Chondrocyte (in vitro differentiated cells): ENCODE results near the gene RASSF3. TPM values are rescaled to one million over a fixed set of nuclear protein-coding genes. Genes with fewer than 3 reads are reported as not detected.

Source experiments
- DNase-seq: peaks from one replicate; pipeline ENCODE4 v3.0.0; 2021; ENCODE audit warnings: mixed read lengths, low spot score
- H3K27ac Mint-ChIP-seq: one replicate; pipeline ENCODE4 v1.8.0; 2021; ENCODE audit warnings: mild to moderate bottlenecking, moderate library complexity, mixed read lengths; ENCODE audit not compliant: unreplicated experiment
- H3K27me3 Mint-ChIP-seq: 2 replicates; pipeline ENCODE4 v1.8.0; 2021; ENCODE audit warnings: low read depth, mixed read lengths
- H3K36me3 Mint-ChIP-seq: 2 replicates; pipeline ENCODE4 v1.8.0; 2021; ENCODE audit warnings: low read depth, mixed read lengths
- H3K4me1 Mint-ChIP-seq: 2 replicates; pipeline ENCODE4 v1.8.0; 2021; ENCODE audit warnings: low read depth, mild to moderate bottlenecking, mixed read lengths
- H3K4me3 Mint-ChIP-seq: one replicate; pipeline ENCODE4 v1.8.0; 2021; ENCODE audit warnings: mild to moderate bottlenecking, moderate library complexity, mixed read lengths; ENCODE audit not compliant: unreplicated experiment
- H3K9me3 Mint-ChIP-seq: 2 replicates; pipeline ENCODE4 v1.8.0; 2021; ENCODE audit warnings: low read depth, mixed read lengths
- CTCF ChIP-seq: fragments of 200-600 bp; sonication (generic); IDR thresholded peaks from 2 replicates; pipeline ENCODE4 v1.5.0; 2021; ENCODE audit warnings: antibody characterized with exemption, mild to moderate bottlenecking, moderate library complexity
- total RNA-seq: library from RNA; stranded (reverse); gene quantifications from 3 replicates; pipeline ENCODE4 v1.2.1, GENCODE V29; 2021

Gene RASSF3
- total RNA-seq, 1 donor from 2014 or later: 51.1 TPM

- DNase-seq: no peak
- peaks cover 25% of the 10 kb centered on the region for H3K4me1 Mint-ChIP-seq
- no peaks in the 10 kb centered on the region for H3K27me3 Mint-ChIP-seq
- no peaks in the 10 kb centered on the region for H3K9me3 Mint-ChIP-seq
- TF ChIP-seq CTCF: no peak
- no peak overlapping the region for H3K4me3 Mint-ChIP-seq
- no peak overlapping the region for H3K27ac Mint-ChIP-seq
- H3K36me3 Mint-ChIP-seq: peaks cover 19% of the 10 kb centered on the region
Measured at GRCh38 chr12:64730588-64730969, 120.3 kb downstream of the RASSF3 start.

- H3K27ac Mint-ChIP-seq: no peak overlapping the region
- no peak for TF ChIP-seq CTCF
- H3K9me3 Mint-ChIP-seq: no peaks in the 10 kb centered on the region
- peaks cover 25% of the 10 kb centered on the region for H3K4me1 Mint-ChIP-seq
- H3K4me3 Mint-ChIP-seq: no peak overlapping the region
- DNase-seq: no peak
- peaks cover 25% of the 10 kb centered on the region for H3K36me3 Mint-ChIP-seq
- no peaks in the 10 kb centered on the region for H3K27me3 Mint-ChIP-seq
Measured at GRCh38 chr12:64731683-64732082, 121.4 kb downstream of the RASSF3 start.

GRCh38 chr12:64733857-64734256 lies 123.6 kb downstream of the RASSF3 start:
- Mint-ChIP-seq H3K27me3 (no peaks in the 10 kb centered on the region), H3K36me3 (peaks cover 31% of the 10 kb centered on the region), H3K4me1 (peaks cover 26% of the 10 kb centered on the region), H3K27ac (peak overlapping the region; percentile 84), H3K4me3 (no peak overlapping the region), H3K9me3 (no peaks in the 10 kb centered on the region)
- TF ChIP-seq CTCF: no peak
- DNase-seq: no peak

GRCh38 chr12:64735442-64735841 lies 125.1 kb downstream of the RASSF3 start:
- H3K27me3 Mint-ChIP-seq: no peaks in the 10 kb centered on the region

GRCh38 chr12:64736771-64737170 lies 126.5 kb downstream of the RASSF3 start:
- no peak overlapping the region for H3K27ac Mint-ChIP-seq
- TF ChIP-seq CTCF: no peak
- H3K4me1 Mint-ChIP-seq: peaks cover 43% of the 10 kb centered on the region
- H3K4me3 Mint-ChIP-seq: no peak overlapping the region
- DNase-seq: no peak
- H3K27me3 Mint-ChIP-seq: no peaks in the 10 kb centered on the region
- H3K9me3 Mint-ChIP-seq: no peaks in the 10 kb centered on the region
- peaks cover 42% of the 10 kb centered on the region for H3K36me3 Mint-ChIP-seq

More at GRCh38 chr12:64735442-64735841, 125.1 kb downstream of the RASSF3 start:
- no peak overlapping the region for H3K27ac Mint-ChIP-seq
- no peak overlapping the region for H3K4me3 Mint-ChIP-seq
- DNase-seq: no peak
- TF ChIP-seq CTCF: no peak
- peaks cover 33% of the 10 kb centered on the region for H3K4me1 Mint-ChIP-seq
- H3K9me3 Mint-ChIP-seq: no peaks in the 10 kb centered on the region
- H3K36me3 Mint-ChIP-seq: peaks cover 41% of the 10 kb centered on the region
